HL-60 (cell line): ENCODE data around the gene OTUB1.

Experiments used
- CTCF ChIP-seq: IDR thresholded peaks from one replicate; pipeline ENCODE4 v1.5.1; 2011; ENCODE audit warnings: low read length, control low read depth, inconsistent platforms; ENCODE audit not compliant: insufficient read depth
- GABPA ChIP-seq: IDR thresholded peaks from 2 replicates; pipeline ENCODE4 v1.6.1; 2012; ENCODE audit warnings: low read depth

DNA sequence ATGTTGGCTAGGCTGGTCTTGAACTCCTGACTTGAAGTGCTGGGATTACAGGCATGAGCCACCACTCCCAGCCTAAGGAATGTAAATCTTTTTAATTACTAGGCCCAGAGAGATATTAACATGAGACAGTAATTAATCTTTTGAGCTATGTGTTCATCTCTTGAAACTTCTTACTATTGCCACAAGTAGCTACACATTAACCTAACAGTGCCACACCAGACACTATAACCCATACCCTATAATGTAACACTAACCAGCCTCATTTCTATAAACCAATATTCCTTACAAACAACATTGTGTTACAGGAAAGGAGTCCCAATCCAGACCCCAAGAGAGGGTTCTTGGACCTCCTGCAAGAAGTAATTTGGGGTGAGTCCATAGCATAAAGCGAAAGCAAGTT lies 19.8 kb upstream of the OTUB1 start:
- TF ChIP-seq CTCF (no peak), GABPA (no peak)
